ENCODE measurements around the gene GDF2. TPM values are rescaled to one million over a fixed set of nuclear protein-coding genes. Genes with fewer than 3 reads are reported as not detected.

The GDF2 gene
- total and polyA plus RNA-seq, 12 donors = not detected

DNA sequence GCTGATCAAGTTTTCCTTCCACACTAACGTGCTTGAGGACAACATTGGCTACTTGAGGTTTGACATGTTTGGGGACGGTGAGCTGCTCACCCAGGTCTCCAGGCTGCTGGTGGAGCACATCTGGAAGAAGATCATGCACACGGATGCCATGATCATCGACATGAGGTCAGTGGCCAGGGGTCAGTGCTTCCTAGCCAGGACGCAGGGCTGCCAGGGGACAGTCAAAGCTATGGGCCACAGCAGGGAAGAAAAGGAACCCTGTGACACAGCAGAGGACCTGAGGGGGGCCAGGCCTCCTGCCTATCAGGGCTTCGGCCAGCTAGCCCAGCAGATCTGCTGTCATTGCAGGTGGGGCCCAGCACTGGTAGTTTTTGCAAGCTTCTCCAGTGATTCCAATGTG, 31.1 kb downstream of the GDF2 start:
- intact Hi-C loops (cut with DNase I) = no loop called here
- Histone ChIP-seq H3K27ac (no peak overlapping the region), H3K36me3 (no peaks in the 10 kb centered on the region), H3K4me3 (no peak overlapping the region), H3K9me3 (no peaks in the 10 kb centered on the region), H3K4me1 (no peaks in the 10 kb centered on the region), H3K27me3 (no peaks in the 10 kb centered on the region)
- DNase-seq (no peak), ATAC-seq (no peak)
- TF ChIP-seq, protein P1, sequence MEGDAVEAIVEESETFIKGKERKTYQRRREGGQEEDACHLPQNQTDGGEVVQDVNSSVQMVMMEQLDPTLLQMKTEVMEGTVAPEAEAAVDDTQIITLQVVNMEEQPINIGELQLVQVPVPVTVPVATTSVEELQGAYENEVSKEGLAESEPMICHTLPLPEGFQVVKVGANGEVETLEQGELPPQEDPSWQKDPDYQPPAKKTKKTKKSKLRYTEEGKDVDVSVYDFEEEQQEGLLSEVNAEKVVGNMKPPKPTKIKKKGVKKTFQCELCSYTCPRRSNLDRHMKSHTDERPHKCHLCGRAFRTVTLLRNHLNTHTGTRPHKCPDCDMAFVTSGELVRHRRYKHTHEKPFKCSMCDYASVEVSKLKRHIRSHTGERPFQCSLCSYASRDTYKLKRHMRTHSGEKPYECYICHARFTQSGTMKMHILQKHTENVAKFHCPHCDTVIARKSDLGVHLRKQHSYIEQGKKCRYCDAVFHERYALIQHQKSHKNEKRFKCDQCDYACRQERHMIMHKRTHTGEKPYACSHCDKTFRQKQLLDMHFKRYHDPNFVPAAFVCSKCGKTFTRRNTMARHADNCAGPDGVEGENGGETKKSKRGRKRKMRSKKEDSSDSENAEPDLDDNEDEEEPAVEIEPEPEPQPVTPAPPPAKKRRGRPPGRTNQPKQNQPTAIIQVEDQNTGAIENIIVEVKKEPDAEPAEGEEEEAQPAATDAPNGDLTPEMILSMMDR (IDR thresholded peaks at IDR 0.05) = no peak
- WGBS, 2 donors = 91 to 94% methylated on average over 6 of the region's 6 CpGs

DNA sequence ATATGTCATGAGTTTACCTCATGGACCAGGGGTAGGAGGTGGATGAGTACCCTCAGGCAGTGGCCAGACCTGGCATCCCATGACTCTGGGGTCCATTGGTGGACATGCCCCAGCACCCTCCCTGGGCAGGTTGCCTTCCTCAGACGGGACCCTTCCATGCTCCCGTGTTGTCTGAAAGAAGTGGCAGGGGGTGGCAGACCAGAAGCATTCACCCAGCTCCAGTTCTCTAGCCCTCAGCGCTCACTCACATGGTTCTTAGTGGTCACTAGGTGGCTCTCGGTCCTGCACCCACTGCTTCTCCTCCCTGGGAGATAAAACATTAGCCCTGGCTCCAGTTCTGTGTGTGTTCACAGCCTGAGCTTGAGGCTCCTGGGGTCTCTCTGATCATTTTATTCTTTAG, 31.9 kb downstream of the GDF2 start:
- WGBS, 2 donors = 73 to 76% methylated on average over 4 of the region's 4 CpGs
- no peaks in the 10 kb centered on the region for H3K27me3 ChIP-seq
- no peaks in the 10 kb centered on the region for H3K36me3 ChIP-seq
- H3K9me3 ChIP-seq = no peaks in the 10 kb centered on the region
- DNase-seq = no peak
- H3K27ac ChIP-seq = no peak overlapping the region
- TF ChIP-seq, protein P1 (IDR thresholded peaks at IDR 0.05) = peak in 1 of 9 donors; percentile 5
- no peaks in the 10 kb centered on the region for H3K4me1 ChIP-seq
- H3K4me3 ChIP-seq = no peak overlapping the region
- peak in 1 of 8 donors; percentile 25 for ATAC-seq
- intact Hi-C loops (cut with DNase I) = no loop called here

DNA sequence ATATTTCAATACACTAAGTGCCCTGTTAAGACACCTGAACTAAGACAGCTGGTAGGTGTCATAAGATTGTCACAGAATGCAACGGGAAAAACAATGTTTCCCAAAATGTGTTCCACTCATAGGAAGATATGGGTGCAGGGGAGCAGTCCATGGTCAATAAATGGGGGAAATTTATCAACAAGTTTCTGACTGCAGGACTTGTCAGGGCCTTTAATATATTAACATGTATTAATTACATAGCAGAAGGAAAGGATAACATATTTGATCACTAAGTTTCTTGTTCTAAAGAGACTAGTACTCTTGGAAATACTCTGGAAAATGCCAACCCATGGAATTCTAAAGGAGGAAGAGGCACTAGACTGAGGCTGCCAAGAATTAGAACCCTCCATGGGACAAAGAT, 32.6 kb downstream of the GDF2 start:
- Histone ChIP-seq H3K9me3 (no peaks in the 10 kb centered on the region), H3K27ac (no peak overlapping the region), H3K4me3 (no peak overlapping the region), H3K27me3 (no peaks in the 10 kb centered on the region), H3K4me1 (no peaks in the 10 kb centered on the region), H3K36me3 (no peaks in the 10 kb centered on the region)
- no peak for DNase-seq
- TF ChIP-seq, protein P1 (IDR thresholded peaks at IDR 0.05) = no peak
- WGBS, 2 donors = 73 to 84% methylated on average over 1 of the region's 1 CpG
- no peak for ATAC-seq
- intact Hi-C loops (cut with DNase I) = no loop called here

DNA sequence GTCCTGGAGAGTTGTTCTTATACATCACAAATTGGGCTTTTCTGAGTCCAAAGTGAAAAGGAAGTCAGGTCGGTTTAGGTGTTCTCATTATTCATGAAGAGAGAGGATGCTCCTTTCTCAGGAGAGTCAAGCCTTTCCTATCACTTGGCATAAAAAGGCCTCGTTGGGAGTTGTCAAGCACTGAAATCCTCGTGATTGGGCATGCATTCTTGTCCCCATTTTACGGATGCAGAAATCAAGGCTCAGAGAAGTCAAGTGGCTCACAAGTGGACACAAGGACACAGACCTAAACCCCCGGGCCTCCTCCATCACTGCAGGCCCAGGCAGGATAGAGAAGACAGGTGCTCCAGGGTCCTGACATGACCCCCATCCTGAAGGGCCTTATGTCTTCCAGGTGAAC, 34.5 kb downstream of the GDF2 start:
- TF ChIP-seq, protein P1 (IDR thresholded peaks at IDR 0.05) = no peak
- ATAC-seq (no peak), DNase-seq (no peak)
- no peaks in the 10 kb centered on the region for H3K36me3 ChIP-seq
- intact Hi-C loops (cut with DNase I) = no loop called here
- no peaks in the 10 kb centered on the region for H3K9me3 ChIP-seq
- no peaks in the 10 kb centered on the region for H3K27me3 ChIP-seq
- no peak overlapping the region for H3K27ac ChIP-seq
- no peak overlapping the region for H3K4me3 ChIP-seq
- peaks cover 0 to 10% (median 3%) of the 10 kb centered on the region in 9 donors for H3K4me1 ChIP-seq
- 81 to 84% methylated on average over 5 of the region's 5 CpGs for WGBS, 2 donors

Measured in heart right ventricle (tissue), 16 donors.